Measurements from ENCODE around the gene SLC9A9.

The SLC9A9 gene

DNA sequence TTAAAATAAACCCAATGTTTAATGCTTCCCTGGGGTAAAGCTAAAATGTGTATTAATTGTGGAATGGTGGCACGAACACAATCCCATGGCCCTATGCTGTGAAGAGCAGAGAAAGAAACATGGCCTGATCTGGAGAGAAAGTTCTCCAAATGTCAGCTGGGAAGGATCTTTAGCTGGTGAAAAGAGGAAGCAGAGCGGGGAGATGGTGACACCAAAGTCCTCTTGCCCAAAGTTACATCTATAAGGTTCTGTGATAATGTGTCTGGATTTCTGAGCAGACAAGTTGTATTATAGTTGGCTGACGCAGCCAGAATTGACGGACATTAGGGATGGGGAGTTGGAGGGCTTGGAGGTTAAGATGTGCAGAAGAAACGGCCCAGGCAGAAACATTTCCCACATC is 532.5 kb downstream of the SLC9A9 start:
- H3K4me3 ChIP-seq (ENCODE audit: control insufficient read depth, low read depth, low read length) = no peak overlapping the region
- no peak for DNase-seq (ENCODE audit: low read depth)
- TF ChIP-seq, protein P1, sequence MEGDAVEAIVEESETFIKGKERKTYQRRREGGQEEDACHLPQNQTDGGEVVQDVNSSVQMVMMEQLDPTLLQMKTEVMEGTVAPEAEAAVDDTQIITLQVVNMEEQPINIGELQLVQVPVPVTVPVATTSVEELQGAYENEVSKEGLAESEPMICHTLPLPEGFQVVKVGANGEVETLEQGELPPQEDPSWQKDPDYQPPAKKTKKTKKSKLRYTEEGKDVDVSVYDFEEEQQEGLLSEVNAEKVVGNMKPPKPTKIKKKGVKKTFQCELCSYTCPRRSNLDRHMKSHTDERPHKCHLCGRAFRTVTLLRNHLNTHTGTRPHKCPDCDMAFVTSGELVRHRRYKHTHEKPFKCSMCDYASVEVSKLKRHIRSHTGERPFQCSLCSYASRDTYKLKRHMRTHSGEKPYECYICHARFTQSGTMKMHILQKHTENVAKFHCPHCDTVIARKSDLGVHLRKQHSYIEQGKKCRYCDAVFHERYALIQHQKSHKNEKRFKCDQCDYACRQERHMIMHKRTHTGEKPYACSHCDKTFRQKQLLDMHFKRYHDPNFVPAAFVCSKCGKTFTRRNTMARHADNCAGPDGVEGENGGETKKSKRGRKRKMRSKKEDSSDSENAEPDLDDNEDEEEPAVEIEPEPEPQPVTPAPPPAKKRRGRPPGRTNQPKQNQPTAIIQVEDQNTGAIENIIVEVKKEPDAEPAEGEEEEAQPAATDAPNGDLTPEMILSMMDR (conservative IDR thresholded peaks at IDR 0.05; ENCODE audit: control insufficient read depth, insufficient read depth, low read depth, low read length) = no peak

DNA sequence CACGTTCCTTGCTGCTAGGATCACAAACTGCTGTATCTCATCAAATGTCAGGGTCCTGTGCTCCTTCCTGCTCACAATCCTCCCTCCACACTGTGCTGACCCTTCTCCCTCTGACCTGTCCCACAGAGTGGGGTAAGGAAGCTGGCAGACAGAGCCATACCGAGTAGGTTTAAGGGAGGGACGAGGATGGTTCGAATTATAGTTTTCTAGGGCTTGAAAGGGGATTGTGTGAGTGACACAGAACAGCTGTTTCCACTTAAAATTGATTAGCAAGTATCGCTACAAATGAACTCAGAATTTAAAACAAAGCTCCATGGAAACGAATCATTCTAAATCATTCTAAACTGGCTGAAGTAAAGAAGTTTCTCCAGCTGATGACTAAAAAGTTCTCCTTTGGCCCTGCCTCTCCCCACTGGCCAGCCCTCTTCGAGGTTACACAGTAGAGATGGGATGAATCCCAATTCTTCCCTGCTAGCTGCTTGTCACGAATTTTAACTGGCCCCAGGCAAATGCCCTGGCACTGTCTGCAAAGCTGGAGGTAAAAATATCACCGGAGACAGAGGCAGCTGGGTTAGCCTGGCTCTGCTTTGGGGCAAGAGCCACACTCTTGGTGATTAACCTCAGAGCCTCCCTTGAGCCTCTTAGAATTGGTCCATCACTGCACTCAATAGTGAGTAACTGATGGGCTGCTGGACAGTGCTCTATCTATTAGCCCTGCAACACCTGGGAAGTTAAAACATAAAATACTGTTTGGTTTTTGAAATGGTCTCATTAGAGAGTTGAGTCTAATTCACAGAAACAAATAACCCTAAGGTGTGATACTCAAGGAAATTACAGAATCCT is 533.8 kb downstream of the SLC9A9 start:
- TF ChIP-seq, protein P1 (conservative IDR thresholded peaks at IDR 0.05; ENCODE audit: control insufficient read depth, insufficient read depth, low read depth, low read length) = no peak
- DNase-seq (ENCODE audit: low read depth) = peak; percentile 72
- no peak overlapping the region for H3K4me3 ChIP-seq (ENCODE audit: control insufficient read depth, low read depth, low read length)

DNA sequence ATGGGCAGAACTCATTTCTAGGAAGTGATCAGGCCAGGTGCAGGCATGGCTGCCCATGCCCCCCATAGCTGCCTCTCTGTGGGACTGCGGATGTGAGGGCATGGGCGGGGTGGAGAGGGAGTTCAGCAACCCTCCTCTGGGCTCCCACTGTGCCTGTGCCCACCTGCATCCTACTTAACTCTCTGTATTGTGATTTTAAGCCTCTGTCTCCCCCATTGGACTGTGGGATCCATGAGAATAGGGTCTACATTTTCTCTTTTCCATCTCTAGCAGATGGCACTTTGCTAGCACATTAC is 534.4 kb downstream of the SLC9A9 start:
- no peak for DNase-seq (ENCODE audit: low read depth)
- TF ChIP-seq, protein P1 (conservative IDR thresholded peaks at IDR 0.05; ENCODE audit: control insufficient read depth, insufficient read depth, low read depth, low read length) = no peak
- H3K4me3 ChIP-seq (ENCODE audit: control insufficient read depth, low read depth, low read length) = no peak overlapping the region

DNA sequence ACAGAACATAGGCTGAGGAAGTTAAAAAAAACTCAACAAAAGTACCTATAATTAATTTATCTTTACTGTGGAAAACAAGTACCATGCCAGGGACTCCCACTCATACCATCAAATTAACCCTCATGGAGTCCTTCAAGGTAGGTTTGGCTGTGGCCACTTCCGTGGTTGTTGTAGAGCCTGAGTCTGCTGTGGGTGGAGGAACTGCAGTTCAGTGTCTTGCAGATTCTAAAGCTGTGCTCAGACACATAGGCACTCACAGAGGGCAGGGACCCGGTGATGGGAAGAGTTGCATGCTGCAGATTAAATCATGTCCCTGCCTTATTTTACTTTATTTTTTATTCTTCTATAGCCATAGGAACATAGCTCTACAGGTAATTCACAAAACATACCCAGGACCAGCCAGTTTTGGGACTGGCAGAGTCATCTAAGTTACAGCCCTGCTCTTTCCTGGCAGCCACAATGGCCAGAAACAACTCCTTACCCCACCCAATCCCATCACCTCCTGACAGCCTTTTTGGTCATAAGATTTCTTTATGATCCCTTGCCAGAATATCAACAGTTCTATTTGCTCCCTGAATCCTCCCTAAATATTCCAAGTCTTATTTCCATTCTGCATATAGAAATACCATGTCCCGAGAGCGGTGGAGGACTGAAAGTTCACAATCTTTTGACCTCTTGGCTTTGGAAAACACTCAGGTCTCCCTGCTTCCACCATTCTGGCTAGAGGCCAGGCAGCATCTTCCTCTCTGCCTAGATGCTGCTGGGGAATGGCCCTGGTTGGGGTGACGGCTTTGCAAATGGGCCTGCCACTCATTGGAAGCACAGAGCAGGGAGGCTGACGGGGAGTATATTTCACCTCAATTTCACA is 535.0 kb downstream of the SLC9A9 start:
- TF ChIP-seq, protein P1 (conservative IDR thresholded peaks at IDR 0.05; ENCODE audit: control insufficient read depth, insufficient read depth, low read depth, low read length) = no peak
- H3K4me3 ChIP-seq (ENCODE audit: control insufficient read depth, low read depth, low read length) = no peak overlapping the region
- DNase-seq (ENCODE audit: low read depth) = no peak

DNA sequence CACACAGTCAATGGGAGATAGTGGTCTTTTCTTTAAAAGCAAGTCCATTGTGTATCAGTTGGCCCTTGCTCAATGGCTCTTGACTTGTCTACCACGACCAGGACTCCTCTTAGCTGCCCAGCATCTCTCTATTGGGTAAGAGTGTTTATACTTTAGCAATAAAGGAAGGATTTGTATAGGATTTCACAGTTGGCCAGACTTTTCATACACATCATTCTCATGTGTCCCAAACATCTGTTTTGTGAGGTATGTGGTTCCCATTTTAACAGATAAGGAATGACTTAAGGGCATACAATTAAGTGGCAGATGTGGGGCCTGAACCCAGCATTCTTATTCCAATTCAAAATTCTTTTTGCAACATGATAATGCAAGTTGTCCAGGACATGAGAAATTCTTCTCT is 537.2 kb downstream of the SLC9A9 start:
- peak; percentile 9 for DNase-seq (ENCODE audit: low read depth)
- H3K4me3 ChIP-seq (ENCODE audit: control insufficient read depth, low read depth, low read length) = no peak overlapping the region
- TF ChIP-seq, protein P1 (conservative IDR thresholded peaks at IDR 0.05; ENCODE audit: control insufficient read depth, insufficient read depth, low read depth, low read length) = no peak

DNA sequence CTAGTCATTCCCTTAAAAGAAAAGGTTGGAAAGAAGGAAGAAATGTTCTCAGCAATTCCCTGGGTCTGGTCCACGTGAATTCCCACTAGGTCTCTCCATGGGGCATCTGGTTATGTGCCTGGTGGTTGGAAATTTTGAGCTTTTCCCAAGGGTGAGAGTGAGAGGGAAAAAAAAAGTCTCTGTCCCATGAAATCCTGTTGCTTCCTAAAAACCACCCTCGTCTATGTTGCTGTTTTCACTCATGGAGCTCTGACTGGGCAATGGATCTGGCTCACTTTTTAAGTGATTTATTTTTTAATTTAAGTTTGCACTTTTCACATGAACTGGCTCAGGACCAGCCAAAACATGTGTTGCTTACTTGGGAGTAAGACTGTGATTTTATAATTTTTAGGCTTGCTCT is 538.6 kb downstream of the SLC9A9 start:
- no peak overlapping the region for H3K4me3 ChIP-seq (ENCODE audit: control insufficient read depth, low read depth, low read length)
- TF ChIP-seq, protein P1 (conservative IDR thresholded peaks at IDR 0.05; ENCODE audit: control insufficient read depth, insufficient read depth, low read depth, low read length) = no peak
- DNase-seq (ENCODE audit: low read depth) = peak; percentile 86
